Esophagus muscularis mucosa (tissue), 4 donors: ENCODE results near the gene ACVR1B. TPM values are rescaled to one million over a fixed set of nuclear protein-coding genes. Genes with fewer than 3 reads are reported as not detected.

Experiments
- DNase-seq: peaks from one replicate; pipeline ENCODE4 v3.0.0-alpha.2; 2017; ENCODE audit errors: extremely low spot score
- H3K27ac ChIP-seq, 4 donors: fragments of 200-600 bp; sonication (generic); replicated peaks in 1 of 4; 1 replicate in 3 of 4; 2 replicates in 1 of 4; pipeline ENCODE4 v1.5.1; 2016 to 2019; ENCODE audit warnings: mild to moderate bottlenecking in 1 of 4
- H3K27me3 ChIP-seq, 4 donors: fragments of 200-600 bp; sonication (generic); one replicate each; pipeline versions ENCODE4 v1.5.1 to v1.6.0; 2016 to 2019
- H3K36me3 ChIP-seq, 4 donors: fragments of 200-600 bp; sonication (generic); one replicate each; pipeline ENCODE4 v1.5.1; 2016 to 2019
- H3K4me1 ChIP-seq, 4 donors: fragments of 200-600 bp; sonication (generic); one replicate each; pipeline ENCODE4 v1.5.1; 2016 to 2019
- H3K4me3 ChIP-seq, 4 donors: fragments of 200-600 bp; sonication (generic); 1 replicate in 2 of 4; 2 replicates in 2 of 4; pipeline ENCODE4 v1.5.1; 2016 to 2019; ENCODE audit warnings: mild to moderate bottlenecking in 4 of 4, moderate library complexity in 1 of 4
- H3K9me3 ChIP-seq, 4 donors: fragments of 200-600 bp; sonication (generic); 1 replicate in 3 of 4; 2 replicates in 1 of 4; pipeline ENCODE4 v1.5.1; 2016 to 2019
- CTCF ChIP-seq, 3 experiments: fragments of 200-600 bp in 2 of 3; fragments of 450-650 bp in 1 of 3; sonication (generic) in 2 of 3; IDR thresholded peaks; one replicate each; pipeline ENCODE4 v1.5.1; 2017 to 2019; ENCODE audit warnings: antibody characterized with exemption in 3 of 3, mild to moderate bottlenecking in 2 of 3, moderate library complexity in 1 of 3
- EP300 ChIP-seq: sonication (generic); formaldehyde crosslinking; IDR thresholded peaks from one replicate; pipeline ENCODE4 v1.6.1; 2017; ENCODE audit warnings: antibody characterized with exemption
- POLR2A ChIP-seq: fragments of 450-650 bp; IDR thresholded peaks from one replicate; pipeline ENCODE4 v1.6.1; 2017; ENCODE audit warnings: antibody characterized with exemption, moderate library complexity, mild to moderate bottlenecking, low read depth
- POLR2AphosphoS5 ChIP-seq, 2 donors: sonication (generic); formaldehyde crosslinking; IDR thresholded peaks; one replicate each; pipeline ENCODE4 v1.6.1; 2017; ENCODE audit warnings: antibody characterized with exemption in 2 of 2
- WGBS: methylation state at CpG from one replicate; pipeline ENCODE4 v1.1.5; 2018; 5-methylcytosine and 5-hydroxymethylcytosine counted together
- intact Hi-C: fragments of 100-400 bp; cut with DNase I; formaldehyde crosslinking; loops from one replicate; pipeline ENCODE4 v1.15.1; 2023
- total RNA-seq, 4 donors: library from RNA; depleted of rRNA; stranded (reverse); fragments of >200 nt; gene quantifications; one replicate each; pipeline versions ENCODE4 v1.1.0 to v1.2.1, GENCODE V29; 2016

Gene ACVR1B
- total RNA-seq, 4 donors from 2014 or later: 9.1 to 22.4 (median 13.9) TPM

- Histone ChIP-seq H3K27me3 (no peaks in the 10 kb centered on the region), H3K9me3 (no peaks in the 10 kb centered on the region), H3K4me3 (no peak overlapping the region), H3K27ac (peak overlapping the region in 3 of 4 donors; percentile 28 to 60 (median 34)), H3K4me1 (peaks cover 40 to 52% (median 47%) of the 10 kb centered on the region in 4 donors), H3K36me3 (peaks cover 21 to 35% (median 29%) of the 10 kb centered on the region in 4 donors)
- TF ChIP-seq EP300 (no peak), POLR2AphosphoS5 (IDR thresholded peaks at IDR 0.05) (no peak), POLR2A (no peak), CTCF (IDR thresholded peaks at IDR 0.05) (no peak)
- intact Hi-C loops: no loop called here
- no peak for DNase-seq
- WGBS: 53% methylated on average over 4 of the region's 4 CpGs
Observed at GRCh38 chr12:51973560-51973959, 22.1 kb downstream of the ACVR1B start.

GRCh38 chr12:51974646-51975045 lies 23.1 kb downstream of the ACVR1B start:
- no peak overlapping the region for H3K27ac ChIP-seq
- no peaks in the 10 kb centered on the region for H3K9me3 ChIP-seq
- H3K4me1 ChIP-seq: peaks cover 40 to 52% (median 47%) of the 10 kb centered on the region in 4 donors
- H3K36me3 ChIP-seq: peaks cover 21 to 38% (median 29%) of the 10 kb centered on the region in 4 donors
- intact Hi-C loops: loop anchor here (5.0 kb wide), 1 partner anchor 77 kb away; no protein-coding TSS in a partner anchor
- no peak for DNase-seq
- no peaks in the 10 kb centered on the region for H3K27me3 ChIP-seq
- 79% methylated on average over 2 of the region's 2 CpGs for WGBS
- H3K4me3 ChIP-seq: no peak overlapping the region
- TF ChIP-seq CTCF (IDR thresholded peaks at IDR 0.05) (no peak), POLR2A (no peak), EP300 (no peak), POLR2AphosphoS5 (IDR thresholded peaks at IDR 0.05) (no peak)

GRCh38 chr12:51975196-51975595 lies 23.7 kb downstream of the ACVR1B start:
- H3K36me3 ChIP-seq: peaks cover 21 to 38% (median 29%) of the 10 kb centered on the region in 4 donors
- no peak for DNase-seq
- TF ChIP-seq EP300 (no peak), POLR2AphosphoS5 (IDR thresholded peaks at IDR 0.05) (no peak), CTCF (IDR thresholded peaks at IDR 0.05) (no peak), POLR2A (no peak)
- H3K4me3 ChIP-seq: no peak overlapping the region
- H3K27ac ChIP-seq: no peak overlapping the region
- no peaks in the 10 kb centered on the region for H3K27me3 ChIP-seq
- H3K4me1 ChIP-seq: peaks cover 40 to 52% (median 48%) of the 10 kb centered on the region in 4 donors
- 92% methylated on average over 8 of the region's 8 CpGs for WGBS
- intact Hi-C loops: loop anchor here (5.0 kb wide), 1 partner anchor 78 kb away; no protein-coding TSS in a partner anchor
- no peaks in the 10 kb centered on the region for H3K9me3 ChIP-seq

GRCh38 chr12:51976376-51977160 lies 25.1 kb downstream of the ACVR1B start:
- Histone ChIP-seq H3K27me3 (no peaks in the 10 kb centered on the region), H3K27ac (no peak overlapping the region), H3K4me1 (peaks cover 30 to 44% (median 35%) of the 10 kb centered on the region in 4 donors), H3K36me3 (peaks cover 26 to 49% (median 39%) of the 10 kb centered on the region in 4 donors), H3K4me3 (no peak overlapping the region), H3K9me3 (no peaks in the 10 kb centered on the region)
- 88% methylated on average over 10 of the region's 10 CpGs for WGBS
- no peak for DNase-seq
- intact Hi-C loops: loop anchor here (5.0 kb wide), 1 partner anchor 79 kb away; no protein-coding TSS in a partner anchor
- no peak for TF ChIP-seq EP300
- TF ChIP-seq POLR2A: no peak
- no peak for TF ChIP-seq CTCF (IDR thresholded peaks at IDR 0.05)
- TF ChIP-seq POLR2AphosphoS5 (IDR thresholded peaks at IDR 0.05): no peak
